ENCODE results near the gene CCDC106.

Gene CCDC106

GRCh38 chr19:55621673-55622231 is 26.3 kb upstream of the CCDC106 start:
- ChIA-PET CTCF (interaction anchor here (0.5 kb wide), 1 partner anchor 16 kb away, joined by 3 read pairs; no protein-coding TSS in a partner anchor), POLR2A (ENCODE audit: low non-redundant PET) (no interaction called here)
- DNase-seq (ENCODE audit: low spot score) = no peak
- TF ChIP-seq, protein P1, sequence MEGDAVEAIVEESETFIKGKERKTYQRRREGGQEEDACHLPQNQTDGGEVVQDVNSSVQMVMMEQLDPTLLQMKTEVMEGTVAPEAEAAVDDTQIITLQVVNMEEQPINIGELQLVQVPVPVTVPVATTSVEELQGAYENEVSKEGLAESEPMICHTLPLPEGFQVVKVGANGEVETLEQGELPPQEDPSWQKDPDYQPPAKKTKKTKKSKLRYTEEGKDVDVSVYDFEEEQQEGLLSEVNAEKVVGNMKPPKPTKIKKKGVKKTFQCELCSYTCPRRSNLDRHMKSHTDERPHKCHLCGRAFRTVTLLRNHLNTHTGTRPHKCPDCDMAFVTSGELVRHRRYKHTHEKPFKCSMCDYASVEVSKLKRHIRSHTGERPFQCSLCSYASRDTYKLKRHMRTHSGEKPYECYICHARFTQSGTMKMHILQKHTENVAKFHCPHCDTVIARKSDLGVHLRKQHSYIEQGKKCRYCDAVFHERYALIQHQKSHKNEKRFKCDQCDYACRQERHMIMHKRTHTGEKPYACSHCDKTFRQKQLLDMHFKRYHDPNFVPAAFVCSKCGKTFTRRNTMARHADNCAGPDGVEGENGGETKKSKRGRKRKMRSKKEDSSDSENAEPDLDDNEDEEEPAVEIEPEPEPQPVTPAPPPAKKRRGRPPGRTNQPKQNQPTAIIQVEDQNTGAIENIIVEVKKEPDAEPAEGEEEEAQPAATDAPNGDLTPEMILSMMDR (conservative IDR thresholded peaks at IDR 0.05; ENCODE audit: low read depth) = no peak
- peak overlapping the region; percentile 5; the same call in 1 of the 2 replicates for H3K27ac ChIP-seq

- peak overlapping the region; percentile 22 for H3K27ac ChIP-seq
- CTCF ChIA-PET = interaction anchor here (0.5 to 1.3 kb wide), 4 partner anchors 15 to 208 kb away, joined by 3 read pairs; no protein-coding TSS in a partner anchor
- POLR2A ChIA-PET (ENCODE audit: low non-redundant PET) = no interaction called here
- TF ChIP-seq, protein P1 (conservative IDR thresholded peaks at IDR 0.05; ENCODE audit: low read depth) = no peak
- DNase-seq (ENCODE audit: low spot score) = no peak
These were observed 25.6 kb upstream of the CCDC106 start for GRCh38 chr19:55622242-55622969.

DNA sequence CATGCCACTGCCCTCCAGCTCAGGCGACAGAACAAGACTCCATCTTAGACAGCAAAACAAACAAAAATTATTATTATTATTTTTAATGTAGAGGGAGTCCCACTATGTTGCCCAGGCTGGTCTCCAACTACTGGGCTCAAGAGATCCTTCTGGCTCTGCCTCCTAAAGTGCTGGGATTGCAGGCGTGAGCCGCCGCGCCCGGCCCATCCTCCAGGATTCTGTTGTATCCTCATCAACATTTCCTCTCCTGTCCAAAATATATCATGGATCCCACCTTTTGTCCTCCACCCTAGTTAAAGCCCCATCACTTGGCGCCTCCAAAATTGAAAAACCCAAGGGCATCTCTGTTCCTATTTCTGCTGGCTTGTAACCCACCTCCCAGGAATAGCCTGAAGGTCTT is 24.9 kb upstream of the CCDC106 start:
- TF ChIP-seq, protein P1 (conservative IDR thresholded peaks at IDR 0.05; ENCODE audit: low read depth) = no peak
- ChIA-PET CTCF (interaction anchor here (0.7 to 1.3 kb wide), 2 partner anchors 17 to 119 kb away, joined by 3 read pairs; no protein-coding TSS in a partner anchor), POLR2A (ENCODE audit: low non-redundant PET) (no interaction called here)
- peak overlapping the region; percentile 22 for H3K27ac ChIP-seq
- no peak for DNase-seq (ENCODE audit: low spot score)

- CTCF ChIA-PET = interaction anchor here (1.3 kb wide), 1 partner anchor 120 kb away, joined by 3 read pairs; no protein-coding TSS in a partner anchor
- no peak overlapping the region for H3K27ac ChIP-seq
- POLR2A ChIA-PET (ENCODE audit: low non-redundant PET) = no interaction called here
- no peak for DNase-seq (ENCODE audit: low spot score)
- TF ChIP-seq, protein P1 (conservative IDR thresholded peaks at IDR 0.05; ENCODE audit: low read depth) = no peak
These were observed 24.5 kb upstream of the CCDC106 start for GRCh38 chr19:55623561-55623960.

DNA sequence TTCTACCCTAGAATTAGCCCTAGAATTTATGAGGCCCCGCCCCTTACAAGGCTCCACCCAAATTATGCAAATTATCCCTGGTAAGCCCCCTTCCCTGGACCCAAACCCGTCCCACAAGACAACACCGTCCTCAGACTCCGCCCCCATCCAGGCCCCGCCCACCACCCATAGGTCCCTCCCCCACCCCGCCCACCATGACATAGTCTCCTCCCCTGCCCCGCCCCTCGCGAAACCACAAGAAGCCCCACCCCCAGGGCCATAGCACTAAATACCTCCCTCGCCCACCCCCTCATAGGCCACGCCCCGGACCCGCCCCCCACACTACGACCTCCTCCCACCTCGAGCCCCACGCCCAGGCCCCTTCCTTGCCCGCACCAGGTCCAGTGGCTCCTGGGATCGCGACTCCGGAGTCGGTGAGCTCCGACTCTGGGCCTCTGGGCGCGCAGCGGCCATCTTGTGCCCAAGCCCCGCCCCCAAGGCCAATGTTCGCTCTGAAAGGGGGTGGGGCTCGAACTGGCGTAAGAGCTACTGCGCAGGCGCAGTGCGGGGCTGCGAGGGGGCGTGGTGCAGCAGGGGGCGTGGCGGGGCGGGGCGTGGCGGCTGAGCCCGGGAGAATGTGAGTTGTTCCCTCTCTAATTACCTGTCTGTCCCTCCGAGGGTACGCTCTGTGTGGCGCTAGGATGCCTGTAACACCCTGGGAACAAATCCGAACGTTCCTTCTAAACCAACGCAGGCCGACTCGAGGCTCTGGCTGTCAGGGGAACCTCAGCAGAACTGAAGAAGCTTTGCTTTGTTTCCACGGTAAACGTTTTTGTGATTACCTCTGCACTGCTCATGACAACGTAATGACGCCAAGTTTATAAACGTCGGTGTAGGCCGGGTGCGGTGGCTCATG is 23.7 kb upstream of the CCDC106 start, which contains the start of gene ZNF784:
Gene ZNF784 (minus strand): TSS at position 458 of the 895 bp plus-strand sequence. CDS start 5 bp downstream, at position 453.
- CTCF ChIA-PET = interaction anchor here (0.5 to 0.6 kb wide), 2 partner anchors 14 to 18 kb away, joined by 4 read pairs; no protein-coding TSS in a partner anchor
- DNase-seq (ENCODE audit: low spot score) = peak; percentile 95
- peak within 1 kb of the TSS; percentile 87 for H3K27ac ChIP-seq
- TF ChIP-seq, protein P1 (conservative IDR thresholded peaks at IDR 0.05; ENCODE audit: low read depth) = no peak
- POLR2A ChIA-PET (ENCODE audit: low non-redundant PET) = interaction anchor here (0.6 to 1.0 kb wide), 6 partner anchors 12 to 148 kb away, joined by 3 to 4 read pairs (median 3); partner anchors contain the start of genes ZNF628 and ZNF865

DNA sequence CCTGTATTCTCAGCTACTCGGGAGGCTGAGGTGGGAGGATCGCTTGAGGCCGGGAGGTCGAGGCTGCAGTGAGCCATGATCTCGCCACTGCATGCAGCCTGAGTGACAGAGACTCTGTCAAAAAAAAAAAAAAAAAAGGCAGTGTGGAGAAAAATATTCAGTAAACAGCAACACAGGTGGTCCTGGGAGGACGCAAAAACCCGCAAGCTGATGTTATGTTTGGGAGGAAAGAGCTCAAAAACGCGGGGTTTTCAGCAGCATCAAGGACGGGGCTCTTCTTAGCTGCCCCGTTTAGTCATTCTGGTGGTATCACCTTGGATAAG is 23.0 kb upstream of the CCDC106 start:
- TF ChIP-seq, protein P1 (conservative IDR thresholded peaks at IDR 0.05; ENCODE audit: low read depth) = no peak
- CTCF ChIA-PET = interaction anchor here (0.6 to 1.2 kb wide), 2 partner anchors 14 to 29 kb away, joined by 4 to 5 read pairs; no protein-coding TSS in a partner anchor
- POLR2A ChIA-PET (ENCODE audit: low non-redundant PET) = interaction anchor here (0.6 to 1.0 kb wide), 7 partner anchors 11 to 149 kb away, joined by 3 to 7 read pairs (median 3); partner anchors contain the start of genes ZNF628 and ZNF865
- DNase-seq (ENCODE audit: low spot score) = no peak
- peak overlapping the region; percentile 87 for H3K27ac ChIP-seq
